Caco-2 (cell line): ENCODE results near the gene BACE2. TPM values are rescaled to one million over a fixed set of nuclear protein-coding genes. Genes with fewer than 3 reads are reported as not detected.

ENCODE experiments used
- BruUV-seq: library from RNA; stranded (reverse); fragments of 400-500 nt; replicated peaks from 2 replicates; lab custom pipeline; 2021; lab: Mats Ljungman, UMichigan
- CTCF ChIA-PET: fragments of 300-600 bp; sonication (Branson Sonifier 250); formaldehyde crosslinking; loops from one replicate; lab custom pipeline; 2022; ENCODE audit warnings: antibody characterized with exemption; lab: Charles Lee
- POLR2A ChIA-PET: fragments of 300-600 bp; sonication (Branson Sonifier 250); formaldehyde crosslinking; loops from one replicate; lab custom pipeline; 2022; ENCODE audit warnings: antibody characterized with exemption; lab: Charles Lee
- DNase-seq, 2 experiments: peaks; one replicate each; pipeline versions ENCODE4 v3.0.0 to v3.0.0-alpha.2; 2020 to 2022
- H3K27me3 ChIP-seq: replicated peaks from 2 replicates; pipeline ENCODE4 v1.6.0; 2011; ENCODE audit warnings: low read length; ENCODE audit not compliant: control insufficient read depth, insufficient read depth
- H3K36me3 ChIP-seq: 2 replicates; pipeline ENCODE4 v1.5.1; 2011; ENCODE audit warnings: low read length; ENCODE audit not compliant: control insufficient read depth, insufficient read depth
- H3K4me1 ChIP-seq: fragments of 250-450 bp; sonication (Bioruptor Pico); 2 replicates; pipeline ENCODE4 v1.5.1; 2020; ENCODE audit warnings: mild to moderate bottlenecking
- H3K4me3 ChIP-seq: 2 replicates; pipeline ENCODE4 v1.5.1; 2011; ENCODE audit warnings: low read depth, mild to moderate bottlenecking, control low read depth, low read length
- H3K9me3 ChIP-seq: fragments of 250-450 bp; sonication (Bioruptor Pico); 2 replicates; pipeline ENCODE4 v1.5.1; 2020; ENCODE audit warnings: mild to moderate bottlenecking, moderate library complexity
- H3K27ac Mint-ChIP-seq: one replicate; pipeline ENCODE4 v1.8.0; 2022; ENCODE audit warnings: mixed read lengths; ENCODE audit not compliant: unreplicated experiment
- H3K27me3 Mint-ChIP-seq: one replicate; pipeline ENCODE4 v1.8.0; 2022; ENCODE audit warnings: mixed read lengths; ENCODE audit not compliant: insufficient read depth, unreplicated experiment
- H3K36me3 Mint-ChIP-seq: one replicate; pipeline ENCODE4 v1.8.0; 2022; ENCODE audit warnings: mild to moderate bottlenecking, mixed read lengths; ENCODE audit not compliant: insufficient read depth, unreplicated experiment
- H3K4me1 Mint-ChIP-seq: one replicate; pipeline ENCODE4 v1.8.0; 2022; ENCODE audit warnings: low read depth, mixed read lengths; ENCODE audit not compliant: unreplicated experiment
- H3K4me3 Mint-ChIP-seq: one replicate; pipeline ENCODE4 v1.8.0; 2022; ENCODE audit warnings: mild to moderate bottlenecking, moderate library complexity, mixed read lengths; ENCODE audit not compliant: unreplicated experiment
- H3K9me3 Mint-ChIP-seq: one replicate; pipeline ENCODE4 v1.8.0; 2022; ENCODE audit warnings: mixed read lengths; ENCODE audit not compliant: unreplicated experiment
- CTCF ChIP-seq, 2 experiments: fragments of 200-600 bp in 1 of 2; IDR thresholded peaks; 1 replicate in 1 of 2; 2 replicates in 1 of 2; pipeline versions ENCODE4 v1.5.1 to v1.8.0; 2011 to 2022; ENCODE audit warnings: antibody characterized with exemption in 1 of 2, control low read depth in 1 of 2, inconsistent platforms in 1 of 2, low read depth in 1 of 2, low read length in 1 of 2, mild to moderate bottlenecking in 1 of 2, moderate library complexity in 1 of 2; ENCODE audit not compliant: insufficient read depth in 1 of 2, severe bottlenecking in 1 of 2, unreplicated experiment in 1 of 2
- intact Hi-C: fragments of 100-400 bp; cut with micrococcal nuclease; formaldehyde crosslinking; loops from one replicate; pipeline ENCODE4 v1.10.0; 2022; ENCODE audit not compliant: unreplicated experiment
- total RNA-seq: library from RNA; stranded (reverse); gene quantifications from 2 replicates; pipeline ENCODE4 v1.2.3, GENCODE V29; 2022

Gene BACE2
- total RNA-seq, 1 experiment from 2014 or later: 8.8 TPM

GRCh38 chr21:41176846-41177245, 8.9 kb downstream of the BACE2 start:
- ChIA-PET POLR2A (no interaction called here), CTCF (no interaction called here)
- no TSS peak for BruUV-seq
- H3K4me3 Mint-ChIP-seq: no peak overlapping the region
- H3K36me3 Mint-ChIP-seq: peaks cover 6% of the 10 kb centered on the region
- DNase-seq: no peak
- intact Hi-C loops: no loop called here
- H3K27me3 ChIP-seq: no peaks in the 10 kb centered on the region
- no peak overlapping the region for H3K4me3 ChIP-seq
- H3K36me3 ChIP-seq: no peaks in the 10 kb centered on the region
- no peak for TF ChIP-seq CTCF (IDR thresholded peaks at IDR 0.05; ENCODE audit: insufficient read depth in 1 of 2, low read depth in 1 of 2, low read length in 1 of 2, severe bottlenecking in 1 of 2, unreplicated experiment in 1 of 2)
- peaks cover 3% of the 10 kb centered on the region for H3K27me3 Mint-ChIP-seq
- H3K9me3 Mint-ChIP-seq: no peaks in the 10 kb centered on the region
- no peaks in the 10 kb centered on the region for H3K9me3 ChIP-seq
- H3K4me1 Mint-ChIP-seq: no peaks in the 10 kb centered on the region
- no peak overlapping the region for H3K27ac Mint-ChIP-seq
- no peaks in the 10 kb centered on the region for H3K4me1 ChIP-seq

GRCh38 chr21:41180752-41181151, 12.8 kb downstream of the BACE2 start:
- Mint-ChIP-seq H3K36me3 (peaks cover 6% of the 10 kb centered on the region), H3K4me1 (no peaks in the 10 kb centered on the region), H3K9me3 (peaks cover 10% of the 10 kb centered on the region), H3K27me3 (peaks cover 3% of the 10 kb centered on the region), H3K27ac (no peak overlapping the region), H3K4me3 (no peak overlapping the region)
- TF ChIP-seq CTCF (IDR thresholded peaks at IDR 0.05; ENCODE audit: insufficient read depth in 1 of 2, low read depth in 1 of 2, low read length in 1 of 2, severe bottlenecking in 1 of 2, unreplicated experiment in 1 of 2): no peak
- no TSS peak for BruUV-seq
- Histone ChIP-seq H3K36me3 (no peaks in the 10 kb centered on the region), H3K9me3 (peaks cover 6% of the 10 kb centered on the region; the same call in 1 of the 2 replicates), H3K4me3 (no peak overlapping the region), H3K27me3 (no peaks in the 10 kb centered on the region), H3K4me1 (no peaks in the 10 kb centered on the region)
- no peak for DNase-seq
- intact Hi-C loops: no loop called here
- ChIA-PET CTCF (no interaction called here), POLR2A (no interaction called here)

GRCh38 chr21:41182547-41182946, 14.6 kb downstream of the BACE2 start:
- Histone ChIP-seq H3K9me3 (peaks cover 6% of the 10 kb centered on the region; the same call in 1 of the 2 replicates), H3K4me1 (no peaks in the 10 kb centered on the region), H3K36me3 (no peaks in the 10 kb centered on the region), H3K4me3 (no peak overlapping the region), H3K27me3 (no peaks in the 10 kb centered on the region)
- Mint-ChIP-seq H3K27ac (no peak overlapping the region), H3K4me3 (no peak overlapping the region), H3K4me1 (no peaks in the 10 kb centered on the region), H3K36me3 (peaks cover 6% of the 10 kb centered on the region), H3K9me3 (peaks cover 10% of the 10 kb centered on the region), H3K27me3 (peaks cover 3% of the 10 kb centered on the region)
- ChIA-PET CTCF (no interaction called here), POLR2A (no interaction called here)
- BruUV-seq: no TSS peak
- no peak for DNase-seq
- TF ChIP-seq CTCF (IDR thresholded peaks at IDR 0.05; ENCODE audit: insufficient read depth in 1 of 2, low read depth in 1 of 2, low read length in 1 of 2, severe bottlenecking in 1 of 2, unreplicated experiment in 1 of 2): no peak
- intact Hi-C loops: no loop called here
